Neutrophil (primary cell): Measurements from ENCODE around the gene CAMTA1.

Source experiments
- H3K27ac ChIP-seq: fragments of 200-600 bp; sonication (generic); 2 replicates; pipeline ENCODE4 v1.5.1; 2016; ENCODE audit warnings: mild to moderate bottlenecking, moderate library complexity
- H3K27me3 ChIP-seq: fragments of 200-600 bp; sonication (generic); 2 replicates; pipeline ENCODE4 v1.6.0; 2016; ENCODE audit warnings: mild to moderate bottlenecking
- H3K36me3 ChIP-seq: fragments of 200-600 bp; sonication (generic); 2 replicates; pipeline ENCODE4 v1.5.1; 2017
- H3K4me1 ChIP-seq, 2 experiments: fragments of 200-600 bp in 1 of 2; sonication (generic) in 1 of 2; 1 replicate in 1 of 2; 2 replicates in 1 of 2; pipeline versions ENCODE4 v1.5.1 to v1.6.1; 2013 to 2016; ENCODE audit warnings: low read depth in 1 of 2, low read length in 1 of 2, mild to moderate bottlenecking in 1 of 2, moderate library complexity in 1 of 2; ENCODE audit not compliant: control insufficient read depth in 1 of 2, insufficient read depth in 1 of 2
- H3K4me3 ChIP-seq, 2 experiments: fragments of 200-600 bp in 1 of 2; sonication (generic) in 1 of 2; 1 replicate in 1 of 2; 2 replicates in 1 of 2; pipeline ENCODE4 v1.5.1; 2013 to 2016; ENCODE audit warnings: low read depth in 1 of 2, low read length in 1 of 2, mild to moderate bottlenecking in 1 of 2, moderate library complexity in 1 of 2
- H3K9me3 ChIP-seq: fragments of 200-600 bp; sonication (generic); 2 replicates; pipeline ENCODE4 v1.5.1; 2016
- TF ChIP-seq, protein P1 (sequence below): fragments of 200-600 bp; sonication (generic); IDR thresholded peaks from 2 replicates; pipeline ENCODE4 v1.5.1; 2016; ENCODE audit warnings: antibody characterized with exemption

The CAMTA1 gene

DNA sequence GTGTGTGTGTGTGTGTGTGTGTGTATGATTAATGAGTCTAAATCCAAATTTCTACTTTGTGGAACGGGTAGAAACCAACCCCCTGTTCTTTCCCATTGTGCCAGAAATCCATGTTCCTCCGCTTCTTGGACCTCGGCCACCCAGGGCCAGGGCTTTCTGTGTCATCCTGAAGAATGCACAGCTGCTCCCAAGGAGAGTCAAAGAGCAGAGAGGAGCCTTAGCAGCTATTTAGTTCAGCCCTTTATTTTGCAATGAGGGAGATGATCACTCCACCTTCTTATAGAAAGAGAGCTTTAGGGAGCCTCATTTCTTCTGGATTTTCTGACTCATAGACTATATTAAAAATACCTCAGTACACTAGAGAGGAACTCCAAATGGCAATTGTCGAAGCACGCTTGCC, 496.6 kb downstream of the CAMTA1 start:
- H3K4me1 ChIP-seq = no peaks in the 10 kb centered on the region
- no peak overlapping the region for H3K4me3 ChIP-seq
- no peak overlapping the region for H3K27ac ChIP-seq
- no peaks in the 10 kb centered on the region for H3K9me3 ChIP-seq
- H3K27me3 ChIP-seq = peaks cover 16% of the 10 kb centered on the region
- H3K36me3 ChIP-seq = no peaks in the 10 kb centered on the region
- TF ChIP-seq, protein P1, sequence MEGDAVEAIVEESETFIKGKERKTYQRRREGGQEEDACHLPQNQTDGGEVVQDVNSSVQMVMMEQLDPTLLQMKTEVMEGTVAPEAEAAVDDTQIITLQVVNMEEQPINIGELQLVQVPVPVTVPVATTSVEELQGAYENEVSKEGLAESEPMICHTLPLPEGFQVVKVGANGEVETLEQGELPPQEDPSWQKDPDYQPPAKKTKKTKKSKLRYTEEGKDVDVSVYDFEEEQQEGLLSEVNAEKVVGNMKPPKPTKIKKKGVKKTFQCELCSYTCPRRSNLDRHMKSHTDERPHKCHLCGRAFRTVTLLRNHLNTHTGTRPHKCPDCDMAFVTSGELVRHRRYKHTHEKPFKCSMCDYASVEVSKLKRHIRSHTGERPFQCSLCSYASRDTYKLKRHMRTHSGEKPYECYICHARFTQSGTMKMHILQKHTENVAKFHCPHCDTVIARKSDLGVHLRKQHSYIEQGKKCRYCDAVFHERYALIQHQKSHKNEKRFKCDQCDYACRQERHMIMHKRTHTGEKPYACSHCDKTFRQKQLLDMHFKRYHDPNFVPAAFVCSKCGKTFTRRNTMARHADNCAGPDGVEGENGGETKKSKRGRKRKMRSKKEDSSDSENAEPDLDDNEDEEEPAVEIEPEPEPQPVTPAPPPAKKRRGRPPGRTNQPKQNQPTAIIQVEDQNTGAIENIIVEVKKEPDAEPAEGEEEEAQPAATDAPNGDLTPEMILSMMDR = no peak

DNA sequence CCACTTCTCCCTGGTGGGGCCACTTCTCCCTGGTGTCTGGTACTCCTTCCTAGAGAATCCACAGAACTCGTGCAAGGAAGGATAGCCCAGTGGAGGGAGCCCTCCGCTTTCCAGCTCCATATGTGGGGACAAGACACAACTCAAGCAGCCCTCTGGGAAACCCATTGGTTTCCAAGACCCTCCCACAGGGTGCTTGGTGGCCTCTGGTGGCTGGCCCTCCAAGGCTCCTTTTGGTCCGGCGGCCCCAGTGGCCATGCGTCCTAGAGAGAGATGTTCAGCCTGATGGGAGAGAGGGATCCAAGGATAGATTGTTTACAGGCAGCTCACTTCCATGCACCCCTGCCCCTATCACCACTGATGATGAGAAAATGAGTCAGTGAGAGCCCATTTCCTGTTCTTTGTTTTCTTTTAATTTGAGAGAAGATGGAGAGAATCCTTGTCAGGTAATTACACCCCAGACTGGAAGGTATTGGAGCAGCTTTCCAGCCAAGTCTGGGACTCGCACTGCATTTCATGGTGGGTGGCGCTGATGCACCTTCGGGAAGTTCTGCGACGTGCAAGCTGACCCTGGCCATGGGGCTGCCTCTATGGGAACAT, 499.7 kb downstream of the CAMTA1 start:
- no peaks in the 10 kb centered on the region for H3K4me1 ChIP-seq
- no peaks in the 10 kb centered on the region for H3K9me3 ChIP-seq
- no peak overlapping the region for H3K27ac ChIP-seq
- H3K36me3 ChIP-seq = no peaks in the 10 kb centered on the region
- TF ChIP-seq, protein P1 = no peak
- H3K4me3 ChIP-seq = no peak overlapping the region
- H3K27me3 ChIP-seq = peaks cover 7% of the 10 kb centered on the region

DNA sequence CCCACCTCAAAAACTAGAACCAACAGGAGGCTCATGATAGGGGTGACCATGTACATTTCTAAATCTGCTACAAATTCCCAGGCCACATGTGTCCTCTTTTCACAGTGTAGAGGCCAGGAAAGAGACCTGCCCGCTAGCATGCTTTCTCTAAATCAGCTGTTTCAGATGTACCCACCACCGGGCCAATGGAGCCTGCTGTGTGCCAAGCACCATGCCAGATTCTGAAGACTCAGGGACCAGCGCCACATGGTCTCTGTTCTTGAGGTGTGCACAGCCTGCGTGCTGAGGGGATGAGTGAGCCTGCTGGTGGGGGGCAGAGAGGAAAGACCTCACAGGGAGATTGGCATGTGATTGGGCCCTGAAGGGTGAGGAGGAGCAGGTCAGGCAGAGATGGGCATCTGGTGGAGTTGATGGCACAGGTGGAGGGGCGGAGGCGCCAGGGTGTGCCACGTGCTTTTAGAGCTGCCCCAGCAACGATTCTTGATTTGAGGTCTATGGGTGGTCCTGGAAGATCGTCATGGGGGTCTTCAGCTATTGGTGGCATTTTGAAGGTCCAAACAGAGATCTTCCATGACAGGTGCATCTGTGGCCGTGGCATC, 500.7 kb downstream of the CAMTA1 start:
- Histone ChIP-seq H3K27me3 (peaks cover 7% of the 10 kb centered on the region), H3K36me3 (no peaks in the 10 kb centered on the region), H3K27ac (no peak overlapping the region), H3K4me1 (no peaks in the 10 kb centered on the region), H3K4me3 (no peak overlapping the region), H3K9me3 (no peaks in the 10 kb centered on the region)
- TF ChIP-seq, protein P1 = no peak

DNA sequence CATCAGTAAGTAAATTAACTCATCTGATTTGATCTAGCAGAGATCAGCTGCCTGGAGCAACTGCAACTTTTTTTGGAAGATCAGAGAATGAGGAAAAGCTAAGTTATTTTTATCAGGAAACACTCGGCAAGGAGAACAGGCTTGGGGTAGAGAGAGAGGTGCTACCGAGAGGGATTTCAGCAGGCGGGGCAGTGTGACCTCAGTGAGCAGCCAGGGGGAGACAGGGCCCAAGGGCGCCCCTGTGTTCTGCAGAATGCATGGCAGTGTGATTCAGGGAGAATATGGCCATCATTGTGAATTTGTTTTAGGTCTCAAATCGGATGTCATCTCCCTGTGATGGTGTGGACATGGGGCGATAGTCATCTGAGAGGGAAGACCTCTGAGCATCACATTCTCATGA, 501.8 kb downstream of the CAMTA1 start:
- Histone ChIP-seq H3K4me1 (no peaks in the 10 kb centered on the region), H3K9me3 (no peaks in the 10 kb centered on the region), H3K27me3 (peaks cover 7% of the 10 kb centered on the region), H3K4me3 (no peak overlapping the region), H3K36me3 (no peaks in the 10 kb centered on the region), H3K27ac (no peak overlapping the region)
- TF ChIP-seq, protein P1 = no peak

DNA sequence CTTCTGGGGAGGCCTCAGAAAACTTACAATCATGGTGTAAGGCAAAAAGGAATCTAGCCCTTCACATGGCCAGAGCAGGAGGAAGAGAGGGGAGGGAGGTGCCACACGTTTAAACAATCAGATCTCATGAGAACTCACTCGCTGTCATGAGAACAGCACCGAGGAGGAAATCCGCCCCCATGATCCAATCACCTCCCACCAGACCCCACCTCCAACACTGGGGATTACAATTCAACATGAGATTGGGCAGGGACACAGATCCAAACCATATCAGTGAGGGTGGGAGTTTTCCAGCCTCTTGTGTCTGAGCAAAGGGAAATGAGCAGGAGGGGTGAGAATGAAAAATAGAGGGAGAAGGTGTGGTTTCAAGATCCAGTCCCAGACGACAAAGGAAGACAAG, 503.7 kb downstream of the CAMTA1 start:
- no peak overlapping the region for H3K27ac ChIP-seq
- TF ChIP-seq, protein P1 = no peak

More for the DNA sequence above, 503.7 kb downstream of the CAMTA1 start:
- H3K4me3 ChIP-seq = no peak overlapping the region
- no peaks in the 10 kb centered on the region for H3K27me3 ChIP-seq
- no peaks in the 10 kb centered on the region for H3K9me3 ChIP-seq
- H3K36me3 ChIP-seq = no peaks in the 10 kb centered on the region
- H3K4me1 ChIP-seq = no peaks in the 10 kb centered on the region
